ENCODE data around the gene BRSK2. TPM values are rescaled to one million over a fixed set of nuclear protein-coding genes. Genes with fewer than 3 reads are reported as not detected.

Gene BRSK2
- total and polyA plus RNA-seq, 9 of the 15 experiments (the other 6 are each of a cell fraction or from before 2014, with no cell fraction given), result 0.06 to 0.52 (median 0.18) TPM; not detected in 5

- Histone ChIP-seq H4K20me1 (replicated peaks; ENCODE audit: control insufficient read depth, insufficient read depth, low read length) (peaks cover 34% of the 10 kb centered on the region), H3K4me1 (replicated peaks in 1 of 2; ENCODE audit: control insufficient read depth in 2 of 2, insufficient read depth in 2 of 2, low read length in 2 of 2) (peaks cover 0 to 26% of the 10 kb centered on the region in 2 experiments; a peak in 2 of 5 replicates)
- CTCF ChIA-PET (ENCODE audit: low intra/inter-chr PET ratio), result no interaction called here
- TF ChIP-seq ZNF449 (CRISPR knock-in tag; IDR thresholded peaks at IDR 0.05), result no peak
- no peak for TF ChIP-seq ZNF583 (CRISPR knock-in tag; IDR thresholded peaks at IDR 0.05)
- no peak for TF ChIP-seq TCF7L2 (IDR thresholded peaks at IDR 0.05; ENCODE audit: low read depth, low read length)
- TF ChIP-seq SRSF7 (optimal IDR thresholded peaks at IDR 0.05; ENCODE audit: low read depth, low read length), result no peak
- TF ChIP-seq E2F5 (CRISPR knock-in tag; IDR thresholded peaks at IDR 0.05), result no peak
- no peak for TF ChIP-seq DEAF1 (CRISPR knock-in tag; IDR thresholded peaks at IDR 0.05)
- no peak for TF ChIP-seq NFATC3 (IDR thresholded peaks at IDR 0.05)
- no peak for TF ChIP-seq JUNB (CRISPR knock-in tag; conservative IDR thresholded peaks at IDR 0.05)
- no peak for TF ChIP-seq RAD21 (CRISPR knock-in tag; conservative IDR thresholded peaks at IDR 0.05 in 1 of 2, IDR thresholded peaks at IDR 0.05 in 1 of 2)
- no peak for TF ChIP-seq SNAPC5 (CRISPR knock-in tag; IDR thresholded peaks at IDR 0.05)
- no peak for TF ChIP-seq ZNF282 (CRISPR knock-in tag; IDR thresholded peaks at IDR 0.05)
- TF ChIP-seq MLX (CRISPR knock-in tag; conservative IDR thresholded peaks at IDR 0.05), result no peak
- no peak for TF ChIP-seq MCM2 (IDR thresholded peaks at IDR 0.05; ENCODE audit: low read depth)
- TF ChIP-seq KHSRP (IDR thresholded peaks at IDR 0.05), result no peak
- no peak for TF ChIP-seq SP2 (IDR thresholded peaks at IDR 0.05; ENCODE audit: extremely low read depth, low read depth, low read length, poor library complexity, severe bottlenecking)
- no peak for TF ChIP-seq NR2C1 (IDR thresholded peaks at IDR 0.05)
- TF ChIP-seq NR2C1 (tag; IDR thresholded peaks at IDR 0.05), result no peak
- TF ChIP-seq SMAD3 (CRISPR knock-in tag; conservative IDR thresholded peaks at IDR 0.05), result no peak
- TF ChIP-seq ZNF75A (CRISPR knock-in tag; IDR thresholded peaks at IDR 0.05), result no peak
Observed at GRCh38 chr11:1490651-1491050, 100.9 kb downstream of the BRSK2 start.

More at GRCh38 chr11:1490651-1491050, 100.9 kb downstream of the BRSK2 start:
- Histone ChIP-seq H3K9ac (ENCODE audit: insufficient read depth in 1 of 2, low read depth in 2 of 2, low read length in 2 of 2) (no peak overlapping the region), H2AFZ (ENCODE audit: low read depth, low read length) (no peak overlapping the region), H3K4me3 (no peak overlapping the region), H3K27me3 (ENCODE audit: control insufficient read depth in 2 of 2, insufficient read depth in 2 of 2, low read length in 2 of 2) (no peaks in the 10 kb centered on the region), H3K27ac (ENCODE audit: extremely low read depth, low read depth, low read length) (no peak overlapping the region), H3K9me3 (replicated peaks; ENCODE audit: control insufficient read depth, insufficient read depth, low read depth, low read length) (no peaks in the 10 kb centered on the region), H3K79me2 (ENCODE audit: control insufficient read depth, insufficient read depth, low read length) (peaks cover 3% of the 10 kb centered on the region), H3K36me3 (ENCODE audit: control insufficient read depth, insufficient read depth, low read length) (no peaks in the 10 kb centered on the region), H3K4me2 (ENCODE audit: insufficient read depth, low read length) (no peak overlapping the region), H3K9me1 (ENCODE audit: control insufficient read depth, insufficient read depth, low read length) (no peaks in the 10 kb centered on the region)
- no peak for FAIRE-seq
- intact Hi-C loops (cut with micrococcal nuclease) (no loop called here), in situ Hi-C loops (cut with MboI) (no loop called here)
- BruUV-seq (replicated peaks), result no TSS peak
- no peak for DNase-seq (ENCODE audit: extremely low read depth in 1 of 4, low spot score in 3 of 4)
- 31% methylated on average over 7 of the region's 7 CpGs for WGBS (ENCODE audit: insufficient coverage, low coverage, missing lambda C conversion rate)
- POLR2A ChIA-PET, result interaction anchor here (0.7 kb wide), 1 partner anchor 617 kb away, joined by 3 read pairs; no protein-coding TSS in a partner anchor
- ATAC-seq, result no peak

Data from K562 (cell line).